ENCODE results near the gene ALDH4A1. TPM values are rescaled to one million over a fixed set of nuclear protein-coding genes. Genes with fewer than 3 reads are reported as not detected.

ALDH4A1 gene
- total RNA-seq, 1 donor from 2014 or later, result 50.3 TPM

DNA sequence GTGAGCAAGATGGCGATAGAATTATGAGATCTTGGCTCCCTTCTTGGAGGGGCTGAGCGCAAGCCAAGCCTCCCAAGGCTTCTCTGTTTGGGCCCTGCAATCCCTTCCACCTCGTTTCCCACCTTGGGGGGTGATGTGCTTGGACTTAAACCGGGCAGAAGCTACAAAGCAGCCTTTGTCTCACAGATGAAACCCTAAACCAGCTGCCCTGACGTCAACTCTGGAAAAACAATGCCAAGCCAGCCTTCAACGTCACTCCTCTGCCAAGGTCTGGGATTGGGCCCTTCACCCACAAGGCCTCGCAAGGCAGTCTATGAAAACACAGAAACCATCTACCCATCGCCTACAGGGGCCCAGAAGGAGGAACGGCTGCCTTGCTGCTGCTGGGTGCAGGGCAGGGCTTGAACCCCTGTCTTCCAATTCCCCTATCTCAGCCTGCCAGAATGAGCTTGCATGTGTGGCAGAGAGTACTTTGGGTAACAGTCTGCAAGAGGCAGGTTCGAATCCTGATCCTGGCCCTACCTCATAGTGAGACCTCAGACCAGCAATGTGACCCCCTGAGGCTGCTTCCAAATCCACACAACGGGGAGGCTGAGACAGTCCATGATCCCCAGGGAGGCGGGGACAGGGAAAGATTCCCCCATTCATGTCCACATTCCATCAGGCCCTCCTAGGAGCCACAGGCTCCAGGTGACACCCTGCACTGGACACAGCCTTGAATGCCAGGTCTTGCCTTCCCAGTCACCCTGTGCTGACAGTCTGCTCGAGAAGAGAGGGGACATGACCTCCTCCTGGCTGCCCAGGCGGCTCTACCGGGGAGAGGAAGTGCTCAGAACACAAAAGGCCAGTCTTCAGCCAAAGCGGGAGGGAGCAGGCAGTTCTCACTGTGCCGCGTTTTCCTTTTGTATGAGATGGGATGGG, 39.1 kb upstream of the ALDH4A1 start:
- intact Hi-C loops (cut with DNase I), result no loop called here
- no peak for DNase-seq (ENCODE audit: low spot score)

DNA sequence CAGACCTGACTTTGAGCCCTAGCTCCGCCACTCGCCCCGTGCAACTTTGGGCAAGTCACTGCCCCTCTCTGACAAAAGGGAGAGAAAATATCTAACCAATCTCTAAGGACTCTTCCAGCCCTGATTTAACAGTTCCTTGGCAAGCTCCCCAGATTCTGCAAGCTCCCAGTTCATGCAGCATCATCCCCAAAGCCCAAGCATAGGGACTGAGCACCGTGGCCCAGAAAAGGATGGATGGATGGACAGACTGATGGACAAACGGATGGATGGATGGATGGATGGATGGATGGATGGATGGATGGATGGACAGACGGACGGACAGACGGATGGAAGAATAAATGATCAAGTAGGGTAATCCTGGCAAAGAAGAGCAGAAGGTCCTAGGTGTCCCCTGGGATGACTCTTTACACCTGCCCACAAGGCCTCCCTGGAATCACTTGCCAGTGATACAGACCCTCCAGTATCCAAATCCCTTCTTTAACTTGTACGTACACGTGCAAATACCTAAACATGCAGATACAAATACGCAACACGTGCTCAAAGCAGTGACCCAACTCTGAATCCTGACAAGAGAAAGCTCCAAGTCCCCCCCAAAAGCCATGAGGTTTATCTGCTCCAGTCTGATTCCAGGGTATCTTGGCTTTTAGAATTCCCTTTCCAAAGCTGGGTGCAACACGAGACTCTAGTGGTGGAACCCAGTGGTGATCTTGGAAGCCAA, 38.1 kb upstream of the ALDH4A1 start:
- intact Hi-C loops (cut with DNase I), result no loop called here
- DNase-seq (ENCODE audit: low spot score), result no peak

DNA sequence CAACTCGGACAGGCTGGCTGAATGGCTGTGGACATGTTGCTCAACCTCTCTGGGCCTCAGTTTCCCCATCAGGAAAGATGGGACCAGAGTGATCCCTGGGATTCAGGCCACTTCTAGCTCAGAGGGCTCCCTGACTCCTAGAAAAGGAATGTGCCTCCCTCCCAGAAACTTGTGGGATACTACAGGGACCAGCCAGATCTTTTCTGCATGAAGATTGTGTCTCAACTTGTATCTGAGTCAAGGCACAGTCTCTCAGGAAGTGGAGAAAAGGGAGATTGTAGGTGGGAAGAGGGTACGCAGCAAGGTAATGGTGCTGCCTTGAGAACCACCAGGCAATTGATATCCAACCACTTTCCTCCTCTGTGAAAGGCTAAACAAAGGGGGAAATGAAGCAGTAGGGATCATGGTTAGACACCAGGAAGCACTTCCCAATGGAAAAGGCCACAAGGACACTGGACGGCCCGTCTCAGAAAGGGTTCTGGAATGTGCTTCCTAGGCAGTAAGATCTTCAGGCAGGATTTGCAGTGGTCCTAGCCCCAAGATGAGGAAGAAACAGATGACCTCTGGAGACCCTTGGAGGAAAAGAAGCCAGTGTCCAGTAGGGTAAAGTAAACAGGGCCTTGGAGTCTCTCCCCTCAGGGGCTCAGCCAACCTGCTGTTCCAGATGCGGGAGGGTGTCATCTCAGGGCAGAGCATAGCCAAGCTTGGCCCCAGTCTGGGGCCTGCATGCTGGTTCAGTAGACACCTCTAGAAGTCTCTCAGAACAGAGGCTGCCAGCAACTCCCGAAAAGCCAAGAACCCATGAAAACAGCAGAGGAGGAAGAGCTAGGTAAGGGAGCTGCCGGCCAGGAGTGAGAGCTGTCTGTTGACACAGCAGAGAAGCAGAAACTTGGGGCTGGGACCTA, 37.3 kb upstream of the ALDH4A1 start:
- DNase-seq (ENCODE audit: low spot score), result no peak
- intact Hi-C loops (cut with DNase I), result no loop called here

DNA sequence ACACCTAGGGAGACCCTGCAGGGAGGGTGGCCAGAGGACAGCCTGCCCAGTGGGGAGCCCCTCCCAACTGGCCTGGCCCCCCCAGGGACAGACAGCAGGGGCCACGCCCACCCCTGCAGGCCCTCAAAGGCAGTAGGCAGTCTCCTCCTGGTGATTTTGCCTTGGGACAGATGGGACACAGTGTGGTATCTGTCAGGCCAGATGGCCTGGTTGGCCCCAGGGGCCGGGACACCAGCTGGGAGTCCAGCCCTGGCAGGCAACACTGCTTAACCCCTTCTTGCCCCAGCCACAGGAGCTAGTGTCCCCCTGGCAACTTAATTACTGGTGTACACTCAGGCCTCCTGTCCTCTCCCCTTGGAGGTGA, 36.3 kb upstream of the ALDH4A1 start:
- intact Hi-C loops (cut with DNase I), result no loop called here
- no peak for DNase-seq (ENCODE audit: low spot score)

DNA sequence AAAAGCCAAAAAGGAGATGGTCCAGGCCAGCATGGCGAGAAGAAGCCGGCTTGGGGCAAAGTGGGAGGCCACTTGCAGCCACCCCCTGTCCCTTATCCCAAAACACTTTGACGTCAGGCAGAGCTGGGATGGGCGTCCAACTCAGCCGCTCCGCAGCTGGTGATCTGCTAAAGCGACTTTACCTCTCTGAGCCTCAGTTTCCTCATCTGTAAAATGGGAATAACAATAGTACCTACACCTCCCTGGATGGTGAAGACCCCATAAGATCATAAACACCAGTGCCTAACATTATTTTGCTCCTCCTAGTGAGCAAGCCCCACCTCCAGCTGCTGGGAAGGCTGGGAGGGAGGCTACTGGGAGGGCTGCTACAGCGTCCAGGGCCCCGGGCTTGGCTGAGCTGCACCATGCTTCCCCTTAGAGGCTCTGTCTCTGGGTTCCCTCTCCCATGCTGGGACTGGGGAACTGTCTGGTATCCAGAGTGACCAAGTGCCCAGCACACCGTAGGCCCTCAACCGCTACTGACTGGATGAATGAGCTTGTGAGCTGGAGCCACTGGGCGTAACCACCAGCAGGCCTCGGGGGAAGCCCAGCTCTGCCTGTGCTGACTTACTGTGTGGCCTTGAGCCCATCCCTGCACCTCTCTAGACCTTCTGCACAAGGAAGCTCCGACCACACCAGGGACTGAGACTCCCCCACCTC, 35.8 kb upstream of the ALDH4A1 start:
- DNase-seq (ENCODE audit: low spot score), result no peak
- intact Hi-C loops (cut with DNase I), result no loop called here

DNA sequence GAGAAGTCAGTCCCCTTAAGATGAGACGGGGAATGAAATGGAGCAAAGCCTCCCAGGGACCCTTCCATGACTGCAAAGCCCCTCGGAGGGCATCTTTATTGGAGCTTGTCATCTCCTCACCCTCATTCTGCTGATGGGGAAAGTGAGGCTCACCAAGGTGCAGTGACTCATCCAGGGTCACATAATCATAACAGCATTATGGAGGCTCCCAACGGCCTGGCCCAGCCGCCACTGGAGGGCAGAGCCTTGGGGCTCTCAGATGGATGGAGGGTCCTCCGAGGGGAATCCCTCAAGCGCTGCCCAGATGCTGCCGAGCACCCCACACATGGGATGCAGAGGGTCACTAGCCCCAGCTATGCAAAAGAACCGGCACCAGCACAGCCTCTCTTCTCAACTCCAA, 35.2 kb upstream of the ALDH4A1 start:
- intact Hi-C loops (cut with DNase I), result no loop called here
- DNase-seq (ENCODE audit: low spot score), result no peak

DNA sequence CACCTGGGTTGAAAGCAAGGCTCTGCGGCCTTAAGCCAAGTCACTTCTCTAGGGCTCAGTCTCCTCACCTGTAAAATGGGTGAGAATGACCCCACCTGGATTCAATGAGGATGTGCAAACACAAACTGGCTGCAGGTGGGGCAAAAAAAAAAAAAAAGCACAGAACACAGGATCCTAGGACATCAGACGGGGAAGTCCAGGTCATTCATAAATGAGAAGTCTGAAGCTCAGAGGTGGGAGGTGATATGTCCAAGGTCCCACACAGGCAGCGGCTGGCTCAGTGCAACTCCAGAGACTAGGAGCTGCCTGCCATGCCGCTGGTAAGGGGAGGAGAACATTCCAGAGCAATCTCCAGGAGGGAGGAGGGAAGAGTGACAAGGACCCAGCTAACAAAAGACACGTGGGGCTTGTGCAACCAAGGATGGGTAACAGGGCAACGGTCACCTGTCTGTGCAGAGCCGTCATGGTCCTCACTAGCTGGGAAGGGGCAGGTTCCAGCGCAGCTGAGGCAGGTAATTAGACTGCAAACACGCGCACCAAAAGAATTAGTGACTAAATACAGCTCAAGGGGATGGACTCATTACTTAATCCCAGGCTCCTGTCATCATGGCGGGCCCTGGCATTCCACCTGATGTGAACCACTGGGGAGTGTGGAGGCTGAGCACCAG, 34.6 kb upstream of the ALDH4A1 start:
- intact Hi-C loops (cut with DNase I), result no loop called here
- no peak for DNase-seq (ENCODE audit: low spot score)

DNA sequence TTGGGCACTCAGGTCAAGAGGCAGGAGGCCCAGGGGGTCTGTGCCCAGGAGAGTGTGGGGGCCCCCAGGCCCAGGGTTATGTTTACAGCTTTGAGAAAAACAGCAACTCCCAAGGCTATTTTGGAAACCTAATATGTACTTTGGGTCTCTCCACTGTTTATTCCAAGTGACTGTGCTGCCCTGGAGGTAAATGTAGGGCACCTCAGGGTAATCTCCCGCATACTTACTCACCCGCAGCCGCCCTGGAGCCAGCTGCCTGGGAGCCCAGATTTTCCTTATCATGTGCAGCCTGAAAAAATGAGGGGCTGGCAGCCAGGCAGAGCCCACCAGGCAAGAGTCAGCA, 34.1 kb upstream of the ALDH4A1 start:
- intact Hi-C loops (cut with DNase I), result no loop called here
- no peak for DNase-seq (ENCODE audit: low spot score)

DNA sequence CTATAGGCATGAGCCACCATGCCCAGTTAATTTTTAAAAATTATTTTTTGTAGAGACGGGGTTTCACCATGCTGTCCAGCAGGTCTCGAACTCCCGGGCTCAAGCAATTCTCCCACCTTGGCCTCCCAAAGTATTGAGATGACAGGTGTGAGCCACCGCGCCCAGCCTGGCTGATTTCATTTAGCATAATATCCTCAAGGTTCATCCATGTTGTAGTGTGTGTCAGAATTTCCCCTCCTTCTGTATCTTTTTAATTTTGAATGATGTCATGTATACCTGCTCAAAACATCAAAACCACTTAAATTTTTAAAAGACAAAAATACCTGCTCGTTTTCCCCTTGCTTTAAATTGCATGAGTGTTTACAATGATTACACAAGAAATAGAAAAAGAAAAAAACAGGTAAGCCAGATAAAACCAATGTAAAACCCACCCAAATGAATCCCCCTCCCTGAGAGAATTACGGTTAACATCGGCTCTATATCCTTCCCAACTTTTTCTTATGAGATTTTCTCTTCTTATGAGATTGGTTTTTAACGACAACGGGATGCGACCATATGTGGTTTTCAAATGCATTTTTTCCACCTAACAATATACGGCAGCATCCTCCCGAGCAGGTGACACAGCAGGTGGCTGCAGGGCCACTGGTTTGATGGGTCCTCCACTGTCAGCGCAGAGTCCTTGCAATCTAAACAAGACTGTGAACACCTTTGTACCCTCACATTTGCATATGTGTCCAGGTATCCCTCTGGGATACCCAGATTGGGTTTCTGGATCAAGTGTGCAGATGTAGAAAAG, 32.0 kb upstream of the ALDH4A1 start:
- DNase-seq (ENCODE audit: low spot score), result no peak
- intact Hi-C loops (cut with DNase I), result no loop called here

DNA sequence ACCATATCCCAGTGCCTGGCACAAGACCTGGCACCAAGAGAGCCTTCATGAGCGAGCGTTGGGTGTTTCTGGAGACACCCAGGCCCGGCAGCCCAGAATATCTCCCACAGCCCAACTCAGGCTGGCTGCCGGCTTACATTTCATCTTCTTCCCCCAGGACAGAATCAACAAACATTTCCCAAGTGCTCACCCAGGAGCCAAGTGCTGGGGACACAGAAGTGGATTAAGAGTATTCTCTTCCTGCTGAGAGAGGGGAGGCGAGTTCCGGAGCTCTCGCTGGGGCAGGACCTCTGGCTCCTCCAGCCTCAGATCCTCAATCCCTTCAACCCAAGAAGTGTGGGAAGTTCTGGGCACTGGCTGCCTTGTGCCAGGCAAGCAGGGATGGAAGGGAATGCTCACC, 30.5 kb upstream of the ALDH4A1 start:
- intact Hi-C loops (cut with DNase I), result no loop called here
- DNase-seq (ENCODE audit: low spot score), result no peak

DNA sequence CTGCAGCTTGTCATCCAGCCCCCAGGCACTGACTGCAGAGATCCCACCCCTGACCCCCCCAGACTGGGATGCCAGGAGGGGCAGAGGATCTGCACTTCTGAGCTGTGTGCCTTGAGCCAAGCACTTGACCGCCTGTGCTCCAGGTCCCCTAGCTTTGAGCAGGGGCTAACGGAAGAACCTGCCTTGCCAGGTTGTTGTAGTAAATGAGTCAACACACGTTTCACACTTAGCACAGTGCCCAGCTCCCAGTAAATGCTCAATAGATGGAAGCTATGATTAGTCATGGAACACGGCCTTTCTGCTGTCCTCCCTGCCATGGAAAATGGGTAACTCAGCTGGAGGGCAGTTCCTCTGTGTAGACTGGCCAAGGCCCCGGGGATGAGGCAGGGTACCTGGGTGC, 30.0 kb upstream of the ALDH4A1 start:
- intact Hi-C loops (cut with DNase I), result no loop called here
- no peak for DNase-seq (ENCODE audit: low spot score)

DNA sequence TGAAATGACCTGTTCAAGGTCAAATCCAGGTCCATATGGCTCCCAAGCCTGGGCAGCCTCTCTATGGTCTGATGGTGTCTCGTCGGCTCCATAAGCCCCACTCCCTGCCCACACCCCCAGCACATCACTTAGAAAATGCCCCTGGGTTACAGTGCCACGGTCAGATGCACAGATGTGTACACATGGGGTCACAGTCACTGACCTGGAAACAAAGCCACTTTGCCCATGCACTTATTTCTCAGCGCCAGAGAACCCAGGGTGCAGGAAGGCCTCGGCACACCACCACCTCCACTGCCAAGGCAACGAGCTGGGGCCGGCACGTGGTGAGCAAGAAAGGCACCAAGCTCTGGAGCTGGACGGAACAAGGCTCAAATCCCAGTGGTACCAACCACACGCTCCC, 29.4 kb upstream of the ALDH4A1 start:
- DNase-seq (ENCODE audit: low spot score), result no peak
- intact Hi-C loops (cut with DNase I), result no loop called here

DNA sequence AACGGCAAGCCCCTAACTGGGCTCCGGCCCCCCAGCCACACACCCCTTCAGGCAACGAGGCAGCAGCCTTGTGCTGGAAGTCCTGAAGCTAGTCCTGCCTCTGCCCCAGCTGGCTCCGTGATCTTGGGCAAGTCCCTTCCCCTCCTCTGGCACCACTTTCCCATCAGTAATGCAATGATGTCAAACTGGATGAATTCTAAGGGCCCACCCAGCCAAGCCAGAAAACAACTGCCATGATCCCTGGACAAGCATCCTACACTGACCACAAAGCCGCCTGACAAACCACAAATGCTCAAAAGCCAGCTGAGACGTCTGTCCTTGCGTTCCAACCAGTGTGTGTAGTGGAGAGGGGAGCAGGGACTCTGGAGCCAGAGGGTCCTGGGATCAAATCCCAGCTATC, 27.3 kb upstream of the ALDH4A1 start:
- intact Hi-C loops (cut with DNase I), result no loop called here
- no peak for DNase-seq (ENCODE audit: low spot score)

DNA sequence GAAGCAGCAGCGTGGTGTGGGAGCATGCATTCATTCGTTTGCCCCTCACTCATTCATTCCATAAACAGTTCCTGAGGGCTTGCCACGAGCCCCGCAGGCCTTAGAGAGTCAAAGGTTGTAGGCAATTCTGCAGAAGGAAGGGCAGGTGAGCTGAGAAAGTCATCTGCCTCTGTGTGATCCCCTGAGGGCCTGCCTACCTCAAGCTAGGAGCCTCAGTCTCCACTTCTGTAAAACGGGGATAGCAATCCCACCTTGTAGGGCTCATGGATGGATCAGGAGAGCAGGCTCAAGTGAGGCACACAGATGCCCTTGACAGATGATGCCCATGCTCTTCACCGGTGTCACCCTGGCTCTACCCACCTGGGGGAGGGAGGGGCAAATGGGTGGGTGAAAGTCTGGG, 26.6 kb upstream of the ALDH4A1 start:
- DNase-seq (ENCODE audit: low spot score), result no peak

DNA sequence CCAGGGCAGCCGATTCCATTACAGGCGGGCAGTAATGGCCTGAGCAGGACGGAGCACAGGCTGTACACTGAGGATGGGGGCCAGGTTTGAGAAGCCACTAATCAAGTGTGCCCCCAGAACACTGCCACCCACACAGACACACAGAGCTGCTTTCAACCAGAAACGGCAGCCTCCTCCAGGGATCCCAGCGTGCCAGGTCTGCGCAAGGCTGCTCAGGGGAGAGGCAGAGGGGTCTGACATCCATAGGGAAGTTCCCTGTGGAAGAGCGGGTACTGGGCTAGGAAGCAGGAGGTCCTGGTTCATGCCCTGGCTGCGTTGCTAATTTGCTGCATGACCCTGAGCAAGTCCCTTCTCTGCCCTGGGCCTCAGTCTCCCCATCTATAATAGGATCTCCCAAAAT, 26.1 kb upstream of the ALDH4A1 start:
- intact Hi-C loops (cut with DNase I), result no loop called here
- DNase-seq (ENCODE audit: low spot score), result no peak

More for the DNA sequence above, 26.6 kb upstream of the ALDH4A1 start:
- intact Hi-C loops (cut with DNase I), result no loop called here

DNA sequence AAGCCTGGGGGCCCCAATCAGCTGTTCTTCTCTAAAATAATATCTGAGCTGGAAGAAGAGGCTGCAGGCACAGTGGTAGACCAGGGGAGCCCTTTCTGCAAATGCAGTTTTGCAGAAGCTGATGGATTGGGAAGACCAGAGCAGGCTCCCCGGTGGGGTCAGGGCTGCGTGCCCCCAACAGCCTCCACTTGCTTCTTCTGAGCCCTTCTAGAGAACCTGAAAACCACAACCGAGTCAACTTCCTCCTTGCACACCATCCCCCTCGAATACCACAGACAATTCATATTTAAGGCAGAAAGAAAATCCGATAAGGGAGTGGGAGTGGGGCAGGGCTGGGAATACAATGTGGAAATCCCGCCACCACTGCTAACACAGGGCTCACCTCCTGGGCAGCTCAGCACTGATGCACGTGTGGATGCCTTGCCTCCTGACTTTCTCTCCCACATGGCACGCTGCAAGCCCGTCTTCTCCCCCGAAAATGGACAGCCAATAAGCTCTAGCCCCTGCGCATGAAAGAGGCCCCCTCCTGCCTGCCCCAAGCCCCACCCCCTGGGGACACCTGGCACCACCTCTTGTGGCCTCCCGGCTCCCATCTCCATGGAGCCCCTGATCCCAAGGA, 25.4 kb upstream of the ALDH4A1 start:
- intact Hi-C loops (cut with DNase I), result loop anchor here (2.0 kb wide), 1 partner anchor 21 kb away; no protein-coding TSS in a partner anchor
- no peak for DNase-seq (ENCODE audit: low spot score)

DNA sequence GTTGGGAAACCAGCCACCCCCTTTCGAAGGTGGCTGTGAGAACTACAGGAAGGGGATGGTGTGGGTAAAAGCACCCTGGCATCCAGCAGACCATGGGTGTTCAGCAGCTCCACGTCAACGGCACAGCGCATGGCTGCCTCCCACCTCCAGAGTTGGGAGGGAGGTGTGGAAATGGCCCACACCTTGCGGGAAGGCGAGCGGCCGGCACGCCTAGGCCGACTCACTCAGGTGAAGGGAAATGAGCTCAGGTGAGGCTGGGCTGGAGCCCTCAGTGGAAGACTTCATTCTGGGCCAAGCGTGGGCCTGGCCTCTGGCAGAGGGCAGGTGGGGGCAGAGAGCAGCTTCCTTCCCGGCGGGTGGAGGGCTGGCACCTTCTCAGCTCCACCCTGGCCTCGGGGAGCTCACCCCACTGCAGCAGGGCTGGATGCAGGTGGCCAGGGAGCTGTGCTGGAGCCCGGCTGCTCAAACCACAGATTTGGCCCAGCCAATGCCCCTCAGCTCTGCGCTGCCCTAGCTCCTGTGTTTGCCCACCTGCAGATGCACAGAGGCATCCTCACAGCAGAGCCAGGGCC, 24.8 kb upstream of the ALDH4A1 start:
- no peak for DNase-seq (ENCODE audit: low spot score)
- intact Hi-C loops (cut with DNase I), result loop anchor here (2.0 kb wide), 1 partner anchor 22 kb away; no protein-coding TSS in a partner anchor

All from cardiac septum (tissue), 1 donor.